KOPT-K1 (cell line): ENCODE measurements around the gene CDH13.

ENCODE experiments used
- H3K27ac ChIP-seq: fragments of 200-600 bp; sonication (generic); 2 replicates; pipeline ENCODE4 v1.5.1; 2016; ENCODE audit warnings: antibody characterized with exemption, mild to moderate bottlenecking, low read depth, low read length; ENCODE audit not compliant: poor library complexity, severe bottlenecking
- H3K36me3 ChIP-seq: fragments of 200-600 bp; sonication (generic); 2 replicates; pipeline ENCODE4 v1.5.1; 2017; ENCODE audit warnings: antibody characterized with exemption, mild to moderate bottlenecking, low read length, moderate library complexity; ENCODE audit not compliant: insufficient read depth
- H3K9me3 ChIP-seq: fragments of 200-600 bp; sonication (generic); 2 replicates; pipeline ENCODE4 v1.5.1; 2017; ENCODE audit warnings: antibody characterized with exemption, low read length, mild to moderate bottlenecking; ENCODE audit not compliant: insufficient read depth, poor library complexity, severe bottlenecking

Gene CDH13

DNA sequence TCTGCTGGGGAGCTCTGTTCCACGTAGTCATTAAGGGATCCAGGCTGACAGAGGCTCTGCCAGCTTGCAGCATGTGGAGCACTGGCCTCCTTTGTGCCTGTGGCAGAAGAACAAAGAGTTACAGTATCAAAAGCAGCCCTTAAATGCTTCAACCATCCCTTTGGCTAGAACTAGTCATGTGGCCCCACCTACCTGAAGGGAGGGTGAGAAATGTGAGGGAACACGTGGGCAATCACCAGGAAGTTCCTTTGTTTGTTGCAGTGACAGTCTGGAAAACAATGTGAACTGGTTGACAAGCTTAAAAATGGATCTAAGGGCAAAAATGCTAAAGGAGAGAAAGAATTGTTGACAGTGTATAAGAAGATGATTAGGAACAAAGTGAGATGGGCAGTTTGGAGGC is 890.6 kb downstream of the CDH13 start:
- no peak overlapping the region for H3K27ac ChIP-seq
- H3K9me3 ChIP-seq = no peaks in the 10 kb centered on the region
- H3K36me3 ChIP-seq = no peaks in the 10 kb centered on the region

GRCh38 chr16:83520596-83520995 is 893.8 kb downstream of the CDH13 start:
- H3K9me3 ChIP-seq = no peaks in the 10 kb centered on the region
- H3K36me3 ChIP-seq = no peaks in the 10 kb centered on the region
- no peak overlapping the region for H3K27ac ChIP-seq

GRCh38 chr16:83530293-83530692 is 903.5 kb downstream of the CDH13 start:
- no peak overlapping the region for H3K27ac ChIP-seq
- no peaks in the 10 kb centered on the region for H3K9me3 ChIP-seq
- no peaks in the 10 kb centered on the region for H3K36me3 ChIP-seq

GRCh38 chr16:83532634-83533033 is 905.9 kb downstream of the CDH13 start:
- Histone ChIP-seq H3K27ac (no peak overlapping the region), H3K9me3 (no peaks in the 10 kb centered on the region), H3K36me3 (no peaks in the 10 kb centered on the region)

DNA sequence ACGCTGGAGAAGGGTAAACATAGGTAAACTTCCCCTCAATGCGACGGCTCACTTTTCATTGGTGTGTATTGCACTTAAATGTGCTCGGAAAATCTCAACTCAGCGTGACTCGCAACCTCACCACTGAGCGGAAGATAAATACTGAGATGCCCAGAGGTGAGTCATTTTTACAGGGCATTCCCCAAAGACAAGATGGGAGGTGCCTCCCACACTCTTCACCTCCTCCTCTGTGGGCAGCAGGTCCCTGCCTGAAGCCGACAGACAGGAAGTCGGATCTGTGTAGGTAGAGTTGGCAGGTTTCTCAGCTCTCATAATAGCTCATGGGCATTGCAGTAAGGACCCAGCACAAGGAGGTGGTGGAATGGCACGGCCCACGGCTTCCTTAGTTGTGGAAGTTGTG is 906.4 kb downstream of the CDH13 start:
- Histone ChIP-seq H3K27ac (no peak overlapping the region), H3K36me3 (no peaks in the 10 kb centered on the region), H3K9me3 (no peaks in the 10 kb centered on the region)

- Histone ChIP-seq H3K27ac (no peak overlapping the region), H3K9me3 (no peaks in the 10 kb centered on the region)
Observed at GRCh38 chr16:83538707-83539106, 911.9 kb downstream of the CDH13 start.

DNA sequence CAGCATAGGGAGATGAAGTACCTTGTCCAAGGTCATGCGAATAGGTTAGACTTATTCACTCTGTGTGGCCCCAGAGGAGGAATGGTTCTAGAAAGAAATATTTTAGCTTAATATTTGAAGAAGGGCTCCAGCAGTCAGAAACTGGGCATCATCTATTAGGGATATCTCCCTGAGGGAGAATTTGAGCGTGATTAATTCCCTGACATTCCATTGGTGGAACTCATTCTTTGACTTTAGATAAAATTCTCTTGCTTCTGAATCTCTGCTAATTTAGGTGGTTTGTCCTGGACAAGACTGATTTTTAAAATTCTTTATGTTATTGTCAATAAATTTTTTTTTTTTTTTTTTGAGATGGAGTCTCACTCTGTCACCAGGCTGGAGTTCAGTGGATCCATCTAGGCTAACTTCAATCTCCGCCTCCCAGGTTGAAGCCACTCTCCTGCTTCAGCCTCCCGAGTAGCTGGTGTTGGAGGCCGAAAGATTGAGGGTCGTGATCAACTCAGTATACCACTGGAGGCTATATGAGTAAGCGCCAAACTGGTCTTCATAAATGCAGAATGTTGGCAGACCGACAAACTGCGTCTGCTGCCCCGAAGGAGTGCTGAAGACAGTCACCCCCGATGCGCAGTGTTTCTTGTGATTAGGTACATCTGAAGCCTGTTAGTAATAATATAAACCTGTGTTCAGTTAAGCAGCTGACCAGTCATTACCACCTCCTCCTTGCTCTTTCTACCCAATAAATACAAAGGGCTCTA is 913.1 kb downstream of the CDH13 start:
- H3K36me3 ChIP-seq = no peaks in the 10 kb centered on the region
- no peaks in the 10 kb centered on the region for H3K9me3 ChIP-seq

More at GRCh38 chr16:83538707-83539106, 911.9 kb downstream of the CDH13 start:
- no peaks in the 10 kb centered on the region for H3K36me3 ChIP-seq

GRCh38 chr16:83541231-83541630 is 914.5 kb downstream of the CDH13 start:
- no peaks in the 10 kb centered on the region for H3K9me3 ChIP-seq
- no peaks in the 10 kb centered on the region for H3K36me3 ChIP-seq
- H3K27ac ChIP-seq = no peak overlapping the region

More for the DNA sequence above, 913.1 kb downstream of the CDH13 start:
- no peak overlapping the region for H3K27ac ChIP-seq

DNA sequence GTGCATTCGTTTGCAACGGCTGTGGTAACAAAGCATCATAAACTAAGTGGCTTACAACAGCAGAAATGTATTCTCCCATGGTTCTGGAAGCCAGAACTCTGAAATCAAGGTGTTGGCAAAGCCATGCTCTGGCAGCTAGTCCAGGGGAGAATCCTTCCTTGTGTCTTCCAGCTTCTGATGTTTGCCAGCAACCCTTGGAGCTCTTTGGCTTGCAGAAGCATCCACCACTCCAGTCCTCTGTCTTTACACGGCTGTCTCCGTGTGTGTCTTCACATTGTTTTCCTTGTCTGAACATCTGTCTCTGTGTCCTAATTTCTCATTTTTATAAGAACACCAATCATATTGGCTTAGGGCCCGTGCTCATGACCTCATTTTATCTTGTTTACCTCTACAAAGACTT is 915.7 kb downstream of the CDH13 start:
- no peak overlapping the region for H3K27ac ChIP-seq
- H3K9me3 ChIP-seq = no peaks in the 10 kb centered on the region
- no peaks in the 10 kb centered on the region for H3K36me3 ChIP-seq

GRCh38 chr16:83549316-83550182 is 922.8 kb downstream of the CDH13 start:
- H3K27ac ChIP-seq = no peak overlapping the region
- no peaks in the 10 kb centered on the region for H3K9me3 ChIP-seq
- H3K36me3 ChIP-seq = no peaks in the 10 kb centered on the region

GRCh38 chr16:83550183-83550569 is 923.4 kb downstream of the CDH13 start:
- Histone ChIP-seq H3K27ac (no peak overlapping the region), H3K36me3 (no peaks in the 10 kb centered on the region), H3K9me3 (no peaks in the 10 kb centered on the region)

GRCh38 chr16:83552228-83552627 is 925.5 kb downstream of the CDH13 start:
- H3K9me3 ChIP-seq = no peaks in the 10 kb centered on the region
- no peaks in the 10 kb centered on the region for H3K36me3 ChIP-seq
- H3K27ac ChIP-seq = no peak overlapping the region

GRCh38 chr16:83552930-83553329 is 926.2 kb downstream of the CDH13 start:
- Histone ChIP-seq H3K27ac (no peak overlapping the region), H3K36me3 (no peaks in the 10 kb centered on the region), H3K9me3 (no peaks in the 10 kb centered on the region)

DNA sequence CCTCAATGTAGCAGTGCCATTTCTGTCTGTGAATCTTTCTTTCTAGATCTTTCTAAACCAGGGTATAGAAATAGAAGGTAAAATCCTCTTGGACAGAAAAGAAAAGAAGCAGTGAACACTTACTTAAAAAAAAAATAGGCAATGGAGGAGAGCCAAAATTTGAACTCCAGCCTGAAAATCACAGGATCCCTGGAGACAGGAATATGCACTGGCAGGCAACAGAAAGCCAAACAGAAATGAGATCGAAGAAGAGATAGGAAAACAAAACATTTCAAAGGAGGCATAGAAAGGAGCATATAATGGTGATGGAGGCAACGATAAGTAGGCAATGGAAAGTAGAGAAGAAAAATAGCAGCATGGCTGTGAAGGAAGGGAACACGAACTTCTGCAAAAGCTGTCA is 927.3 kb downstream of the CDH13 start:
- H3K36me3 ChIP-seq = no peaks in the 10 kb centered on the region
- H3K9me3 ChIP-seq = no peaks in the 10 kb centered on the region
- no peak overlapping the region for H3K27ac ChIP-seq

GRCh38 chr16:83554540-83554939 is 927.8 kb downstream of the CDH13 start:
- Histone ChIP-seq H3K27ac (no peak overlapping the region), H3K36me3 (no peaks in the 10 kb centered on the region), H3K9me3 (no peaks in the 10 kb centered on the region)
